GF-D8 (cell line): ENCODE results near the gene ARHGAP22.

ENCODE experiments used
- DNase-seq: peaks from one replicate; lab custom pipeline; 2025; lab: John Stamatoyannopoulos, UW

ARHGAP22 gene

DNA sequence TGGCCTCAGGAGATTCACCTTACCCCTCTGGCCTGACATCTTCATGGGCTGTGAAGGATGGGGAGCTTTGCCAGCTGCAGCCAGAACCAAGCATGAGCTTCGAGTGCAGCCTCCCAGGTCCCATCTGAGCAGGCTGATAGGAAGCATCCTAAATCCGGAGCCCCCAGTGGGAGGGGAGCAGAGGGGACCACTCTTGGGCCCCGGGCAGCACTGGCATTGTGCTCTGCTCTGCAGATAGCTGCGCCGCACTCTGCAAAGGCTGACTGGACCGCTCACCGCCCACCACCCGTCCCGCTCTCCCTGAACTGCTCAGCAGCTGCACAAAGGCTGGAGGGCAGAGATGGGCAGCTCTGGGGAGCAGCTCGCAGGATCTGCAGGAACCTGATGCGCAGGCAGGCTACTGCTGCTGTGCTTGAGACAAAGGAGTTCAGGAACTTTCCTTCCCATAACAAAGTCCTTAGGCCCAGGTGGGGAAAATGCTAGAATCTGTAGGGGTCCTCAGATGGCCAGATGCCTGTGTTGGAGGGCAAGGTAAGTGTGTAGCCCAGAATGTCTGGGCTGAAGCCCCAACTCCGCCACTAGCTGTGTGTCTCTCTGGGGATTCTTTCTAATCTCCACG, 51.8 kb downstream of the ARHGAP22 start:
- no peak for DNase-seq

DNA sequence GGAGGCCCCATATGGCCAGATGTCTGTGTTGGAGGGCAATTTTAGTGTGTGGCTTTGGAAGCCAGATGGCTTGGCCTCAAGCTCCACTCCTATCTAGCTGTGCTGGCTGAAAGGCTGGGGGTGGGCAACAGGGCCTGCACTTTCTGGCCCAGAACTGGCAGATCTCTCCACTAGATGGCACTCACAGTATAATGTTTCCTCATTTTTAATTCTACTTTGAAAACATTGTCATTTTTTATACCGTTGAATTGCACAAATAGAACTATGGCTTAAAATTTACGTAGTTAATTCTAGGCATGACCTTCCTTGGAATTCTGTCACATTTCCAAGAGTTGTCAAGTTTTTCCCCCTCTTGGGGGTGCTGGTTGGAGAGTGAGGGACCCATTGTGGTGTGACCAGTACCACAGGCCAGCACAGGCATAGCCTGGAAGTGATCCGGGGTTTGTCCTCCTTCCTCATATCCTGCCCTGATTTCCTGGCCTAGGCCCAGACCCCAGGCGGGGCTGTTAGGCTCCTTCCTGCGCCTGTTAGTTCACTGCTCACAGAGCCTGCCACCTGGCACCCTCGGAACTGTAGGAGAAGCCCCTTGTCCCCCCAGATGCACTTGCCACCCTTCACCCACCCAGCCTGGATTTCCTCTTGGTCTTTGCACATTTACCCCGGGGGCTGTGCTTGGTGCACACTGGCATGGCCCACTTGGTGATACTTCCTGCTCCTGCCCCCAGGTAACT, 52.8 kb downstream of the ARHGAP22 start:
- DNase-seq = no peak

DNA sequence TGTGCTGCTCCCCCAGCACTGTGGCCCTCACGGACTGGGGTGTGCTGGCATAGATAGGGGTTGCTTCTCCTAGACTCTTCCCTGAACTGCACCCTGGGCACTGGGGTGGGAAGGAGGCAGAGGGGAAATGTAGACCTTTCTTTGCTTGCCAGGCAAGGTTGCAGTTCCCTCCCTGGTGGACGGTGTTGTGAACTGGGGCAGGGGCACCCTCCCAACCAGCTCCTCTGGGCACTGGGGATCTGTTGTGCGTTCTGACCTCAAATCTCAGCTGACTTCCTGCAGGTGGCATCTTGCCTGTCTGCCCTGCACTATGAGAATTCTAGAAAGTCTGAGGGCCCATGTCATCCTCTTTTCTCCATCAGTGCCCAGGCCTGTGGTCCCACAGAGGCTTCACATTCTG, 53.9 kb downstream of the ARHGAP22 start:
- DNase-seq = no peak

DNA sequence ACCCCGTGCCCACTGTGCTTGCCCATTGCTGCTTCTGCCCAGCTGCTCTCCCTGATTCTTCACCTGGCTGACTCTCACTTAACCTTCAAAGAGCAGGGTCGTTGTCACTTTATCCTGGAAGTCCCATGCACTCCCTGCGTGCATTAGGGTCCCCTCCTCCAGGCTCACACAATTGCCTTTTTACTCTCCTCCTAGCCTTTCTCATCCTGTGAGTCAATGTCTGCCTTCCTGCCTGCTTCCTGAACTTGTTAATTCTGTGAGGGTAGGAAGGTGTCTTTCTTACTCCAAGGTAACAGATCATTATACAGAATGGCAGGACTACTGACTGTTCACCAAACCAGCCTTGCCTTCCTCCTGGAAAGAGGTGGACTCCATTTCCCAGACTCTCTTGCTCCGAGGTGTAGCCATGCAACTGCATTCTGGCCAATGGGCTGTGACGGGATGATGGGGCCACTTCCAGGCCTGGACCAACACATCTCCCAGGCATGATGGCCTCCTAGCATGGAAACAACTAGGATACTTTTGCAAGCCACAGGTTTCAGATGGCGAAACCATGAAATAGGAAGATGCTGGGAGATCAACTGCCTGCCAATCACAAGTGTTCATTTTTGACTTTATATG, 54.7 kb downstream of the ARHGAP22 start:
- DNase-seq = no peak

DNA sequence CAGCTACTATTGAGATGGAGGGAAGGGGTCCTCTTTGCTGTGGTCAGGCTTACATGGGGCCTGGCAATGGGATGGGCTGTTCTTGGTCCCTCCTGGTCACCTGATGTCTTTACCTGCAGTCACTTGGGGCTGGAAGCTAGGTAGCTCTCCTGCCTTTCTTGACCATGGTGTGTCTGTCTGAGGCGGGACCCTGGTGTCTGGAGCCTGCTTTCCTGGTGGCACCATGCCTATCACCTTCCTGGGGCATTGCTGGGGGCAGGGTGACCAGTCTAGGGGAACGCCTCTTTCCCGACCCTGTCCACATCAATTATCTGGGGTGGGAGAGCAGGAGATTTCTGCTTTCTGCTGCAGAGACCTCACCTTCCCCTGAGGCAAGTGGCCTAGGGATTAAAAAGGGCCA, 55.6 kb downstream of the ARHGAP22 start:
- no peak for DNase-seq

DNA sequence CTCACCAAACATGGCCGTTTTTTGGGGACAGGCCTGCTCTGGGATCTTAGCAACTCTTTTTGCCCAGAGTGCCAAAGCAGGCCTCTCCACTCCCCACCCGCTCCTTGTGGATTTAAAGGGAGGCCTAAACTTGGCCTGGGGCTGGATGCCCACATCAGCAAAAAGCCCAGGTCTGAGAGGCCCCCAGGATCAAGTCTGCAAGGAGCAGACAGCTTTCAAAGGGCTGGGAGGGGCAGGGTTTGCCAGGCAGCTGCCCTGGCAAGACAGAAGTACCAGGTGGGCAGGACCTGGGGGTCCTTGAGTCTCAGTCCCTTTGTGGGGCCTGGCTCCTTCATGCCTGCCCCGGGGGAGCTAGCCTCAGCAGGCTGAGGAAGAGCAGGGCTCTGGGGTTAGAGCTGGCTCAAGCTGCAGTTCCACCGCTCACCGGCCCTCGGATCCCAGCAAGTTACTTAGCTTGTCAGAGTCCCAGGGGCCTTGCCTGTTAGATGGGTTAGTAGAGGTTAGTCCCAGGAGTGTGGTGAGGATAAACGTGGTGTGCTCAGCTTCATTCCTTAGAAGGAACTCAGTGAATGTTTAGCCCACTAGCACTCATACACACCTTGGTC, 56.2 kb downstream of the ARHGAP22 start:
- no peak for DNase-seq

DNA sequence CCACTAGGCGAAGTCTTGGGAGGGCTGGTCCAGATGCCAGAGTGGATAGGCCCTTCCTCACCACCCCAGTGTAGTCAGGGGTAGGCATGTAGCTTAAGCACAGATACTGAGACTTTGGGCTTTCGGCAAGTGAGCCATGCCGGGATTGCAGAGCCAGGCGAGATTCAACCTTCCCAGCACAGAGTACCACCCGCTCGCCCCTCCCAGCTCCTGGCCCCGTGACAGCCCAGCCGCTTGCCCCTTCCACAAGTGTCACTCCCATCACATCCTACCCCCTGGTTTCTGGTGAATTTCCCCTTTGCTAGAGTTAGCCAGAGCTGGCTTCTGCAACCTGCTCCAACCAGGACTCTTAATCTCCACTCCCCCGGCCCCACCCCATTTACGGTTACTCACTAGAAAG, 56.9 kb downstream of the ARHGAP22 start:
- DNase-seq = no peak

DNA sequence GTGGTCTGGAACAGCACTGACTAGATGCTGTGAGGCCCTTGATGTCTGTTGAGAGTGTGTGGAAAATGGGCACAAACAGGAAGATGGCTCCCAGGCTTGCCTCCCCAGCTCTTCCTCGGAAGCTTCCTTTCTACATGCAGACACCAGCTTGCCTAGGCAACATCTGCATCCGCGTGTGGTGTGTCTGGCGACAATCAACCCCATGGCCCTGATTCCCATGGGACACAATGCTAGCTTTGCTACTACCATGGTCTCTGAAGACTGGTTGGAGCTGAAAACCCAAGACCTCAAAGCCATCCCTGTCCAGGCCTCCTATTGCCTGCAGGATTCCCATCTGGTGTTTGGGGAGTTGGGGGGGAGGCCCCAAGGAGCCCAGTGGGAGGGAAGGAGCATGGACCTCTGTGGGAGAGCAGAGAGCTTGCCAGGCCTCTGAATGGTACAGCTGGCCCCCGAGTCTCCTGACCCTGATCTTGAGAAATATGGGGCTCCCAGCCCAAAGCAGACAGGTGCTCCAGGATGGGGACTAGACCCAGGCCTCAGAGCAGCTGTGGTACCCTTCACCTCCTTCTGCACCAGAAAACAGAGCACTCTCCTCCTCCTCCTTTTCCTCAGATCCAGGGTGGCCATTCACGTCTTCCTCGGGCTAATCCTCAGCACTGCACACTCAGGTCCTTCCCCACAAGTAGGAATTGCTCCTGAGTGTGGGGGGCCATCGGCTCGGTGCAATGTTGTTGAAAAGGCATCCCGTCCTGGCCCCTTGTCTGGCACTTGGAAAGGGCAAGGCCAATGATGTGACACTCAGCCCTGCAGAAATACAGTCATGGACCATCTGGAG, 57.6 kb downstream of the ARHGAP22 start:
- no peak for DNase-seq

DNA sequence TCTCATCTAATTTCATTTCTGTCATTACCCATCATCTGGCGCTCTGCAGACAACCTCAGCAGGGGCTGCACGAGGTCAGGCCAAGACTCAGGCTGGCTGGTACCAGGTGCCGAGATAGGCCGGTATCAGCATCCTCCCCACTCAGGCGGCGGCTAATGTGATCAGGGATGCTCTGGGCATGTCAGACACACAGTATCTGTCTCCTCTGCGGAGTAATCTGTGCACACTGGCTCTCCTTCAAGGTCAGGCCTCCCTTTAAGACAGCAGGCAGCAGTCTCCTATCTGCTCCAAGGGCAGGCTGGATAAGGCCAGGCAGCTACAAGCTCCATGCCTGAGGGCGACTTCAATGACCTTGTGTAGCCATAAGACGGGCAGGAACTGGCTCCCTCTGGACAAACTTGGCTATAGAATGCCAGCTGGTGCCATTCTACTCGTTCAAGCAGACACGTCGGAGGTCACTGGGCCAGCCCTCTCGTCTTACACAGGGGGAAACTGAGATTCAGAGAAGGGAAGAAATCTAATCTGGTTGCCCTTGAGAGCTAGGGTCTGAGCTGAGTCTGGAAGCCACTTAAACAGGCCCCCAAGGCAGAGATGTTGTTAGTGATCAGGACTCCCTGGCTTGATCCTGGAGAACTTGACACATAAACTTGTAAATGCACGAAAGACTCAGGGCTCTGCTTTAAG, 59.3 kb downstream of the ARHGAP22 start:
- no peak for DNase-seq

DNA sequence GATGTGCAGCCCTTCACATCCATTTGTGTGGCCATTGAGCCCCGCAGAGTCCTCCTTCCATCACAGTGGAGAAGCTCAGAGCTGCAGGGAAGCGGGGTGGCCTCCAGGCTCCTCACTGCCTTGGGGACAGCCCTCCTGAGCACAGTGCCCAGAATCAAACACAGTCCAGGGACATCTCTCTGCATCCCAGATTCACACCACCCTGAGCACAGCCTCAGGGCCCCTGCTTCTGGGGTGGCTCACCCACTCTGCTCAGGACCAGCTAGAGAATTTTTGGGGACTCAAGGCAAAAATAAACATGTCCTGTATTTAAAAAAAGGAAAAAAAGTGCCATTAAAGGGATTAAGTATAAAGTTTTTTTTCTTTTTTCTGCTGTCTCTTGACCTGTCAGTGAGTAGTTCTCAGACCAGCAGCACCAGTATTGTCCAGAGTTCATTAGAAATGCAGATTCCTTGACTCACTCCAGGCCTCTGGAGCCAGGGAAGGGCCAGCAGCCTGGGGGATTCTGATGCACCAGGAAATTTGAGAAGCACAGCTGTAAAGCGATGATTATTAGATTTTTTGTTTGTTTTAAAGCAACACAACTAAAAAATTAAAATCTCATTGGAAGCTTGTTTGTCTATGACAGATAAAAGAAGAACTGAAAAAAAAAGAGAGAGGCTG, 61.6 kb downstream of the ARHGAP22 start:
- no peak for DNase-seq

DNA sequence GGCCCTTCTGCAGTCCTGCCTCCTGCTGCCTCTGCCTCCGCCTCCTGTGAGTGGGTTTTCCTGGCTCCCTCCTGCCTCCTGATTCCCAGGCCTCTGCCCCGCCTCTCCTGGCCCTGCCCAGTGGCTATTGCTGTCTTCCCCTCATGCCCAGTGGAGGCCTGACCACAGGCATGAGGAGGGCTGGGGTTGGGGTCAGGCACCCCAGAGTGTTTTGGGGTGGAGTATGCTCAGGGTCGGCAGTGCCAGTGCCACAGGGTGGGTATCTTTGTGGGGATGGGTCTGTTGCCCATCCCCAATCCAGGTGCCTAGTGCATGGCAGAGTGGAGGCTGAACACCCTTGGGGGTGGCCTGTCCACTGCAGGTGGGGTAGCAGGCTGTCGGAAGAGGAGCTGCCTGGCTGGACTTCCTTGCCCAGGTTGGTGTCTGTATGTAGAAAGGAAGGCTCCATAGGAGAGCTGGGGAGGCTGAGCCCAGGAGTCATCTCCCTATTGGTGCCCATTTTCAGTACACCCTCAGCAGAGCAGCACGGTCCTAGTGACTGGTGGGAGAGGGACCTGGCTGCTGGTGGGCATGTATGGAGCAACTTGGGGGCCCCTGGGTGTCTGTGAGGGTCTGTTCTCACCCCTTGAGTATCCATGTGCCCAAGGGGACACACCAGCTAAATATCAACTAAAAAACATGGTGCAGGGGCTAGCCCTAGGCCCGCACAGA, 62.2 kb downstream of the ARHGAP22 start:
- DNase-seq = no peak

DNA sequence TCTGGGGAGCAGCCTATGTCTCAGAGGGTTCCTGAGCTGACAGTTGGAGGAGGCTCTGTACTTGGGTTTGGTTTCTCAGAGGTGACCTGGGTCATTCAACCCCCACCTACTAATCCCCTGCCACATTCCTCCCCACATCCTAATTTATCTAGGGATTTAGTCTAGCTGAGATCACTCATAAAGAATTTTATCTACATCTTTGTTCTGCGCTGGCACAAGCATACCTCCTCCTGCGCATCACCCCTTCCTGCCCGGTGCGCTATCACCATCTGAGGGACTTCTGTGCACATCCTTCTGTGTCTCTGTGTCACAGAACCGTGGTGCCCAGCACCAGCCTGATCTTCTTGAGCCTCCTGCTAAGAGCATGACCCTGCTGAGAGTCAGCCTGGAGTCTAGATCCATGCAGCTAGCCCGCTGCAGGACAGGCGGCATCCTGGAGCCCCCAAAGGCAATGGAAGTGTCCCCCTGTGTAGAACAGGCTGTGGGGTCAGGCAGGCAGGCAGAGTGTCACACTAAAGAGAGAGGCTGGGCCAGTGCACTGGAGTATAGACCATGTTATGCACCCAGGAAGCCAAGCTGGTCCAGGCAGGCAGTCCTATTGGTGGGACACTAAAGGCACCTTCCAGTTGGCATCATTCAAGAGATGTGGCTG, 63.6 kb downstream of the ARHGAP22 start:
- DNase-seq = no peak

DNA sequence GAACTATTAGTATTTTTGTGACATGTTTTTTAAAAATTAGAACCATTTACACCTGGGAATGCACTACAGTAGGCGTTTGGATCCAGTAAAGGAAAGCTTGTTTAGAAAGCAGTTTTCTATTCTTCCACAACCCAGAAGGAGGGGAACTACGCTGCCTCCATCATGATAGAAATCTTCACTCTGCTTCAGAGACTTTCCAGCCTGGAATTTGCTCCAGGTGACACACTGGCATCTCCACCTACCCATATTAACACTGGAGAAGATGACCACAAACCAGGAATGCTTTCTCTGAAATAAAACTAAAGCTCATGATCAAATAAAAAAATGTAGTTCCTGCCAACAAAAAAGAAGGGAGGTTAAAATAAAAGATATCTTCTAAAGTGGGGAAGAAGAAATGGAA, 66.3 kb downstream of the ARHGAP22 start:
- DNase-seq = no peak

DNA sequence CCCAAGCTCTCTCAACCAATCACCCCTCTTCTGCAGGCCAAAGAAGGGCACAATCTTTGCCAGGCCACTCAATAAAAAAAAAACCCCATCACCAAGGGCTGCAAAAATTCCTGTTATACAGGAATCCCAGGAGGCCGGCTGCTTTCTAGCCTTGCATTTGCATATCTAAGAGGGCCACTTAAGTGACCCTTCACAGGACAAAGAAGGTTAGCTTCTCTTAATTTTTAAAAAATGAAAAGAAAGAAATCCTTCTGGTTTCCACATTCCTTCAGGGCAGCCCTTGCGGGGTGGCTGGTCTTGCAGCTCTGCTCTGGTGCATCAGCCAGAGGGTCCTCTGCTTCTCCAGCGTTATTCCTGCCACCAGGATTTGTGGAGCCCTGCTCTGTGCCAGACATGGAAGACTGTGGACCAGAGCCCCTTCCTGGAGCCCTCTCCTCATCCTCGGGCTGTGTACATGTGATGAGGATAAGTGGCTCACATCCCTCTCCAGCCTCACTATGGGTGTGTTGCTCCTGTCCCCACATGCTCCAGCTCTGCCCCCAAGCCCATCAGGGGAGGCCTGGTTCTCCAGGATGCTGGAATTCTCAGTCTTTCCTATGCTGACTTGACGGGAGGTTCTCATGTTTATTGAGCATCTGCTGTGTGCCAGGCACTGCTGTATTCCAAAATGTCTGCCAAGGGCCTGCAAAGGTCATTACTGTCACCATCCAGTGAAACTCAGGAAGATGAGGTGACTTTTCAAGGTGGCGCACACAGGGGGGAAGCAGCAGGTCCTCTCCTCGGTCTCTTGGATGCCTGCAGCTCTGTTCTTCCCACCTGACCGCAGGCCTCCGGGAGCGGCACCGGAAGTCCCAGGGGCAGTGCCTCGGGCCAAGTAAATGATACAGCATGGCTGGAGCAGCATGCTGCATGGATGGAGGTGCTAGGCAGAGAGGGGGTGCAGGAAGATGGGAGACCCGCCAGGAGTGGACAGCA, 67.7 kb downstream of the ARHGAP22 start:
- DNase-seq = no peak

DNA sequence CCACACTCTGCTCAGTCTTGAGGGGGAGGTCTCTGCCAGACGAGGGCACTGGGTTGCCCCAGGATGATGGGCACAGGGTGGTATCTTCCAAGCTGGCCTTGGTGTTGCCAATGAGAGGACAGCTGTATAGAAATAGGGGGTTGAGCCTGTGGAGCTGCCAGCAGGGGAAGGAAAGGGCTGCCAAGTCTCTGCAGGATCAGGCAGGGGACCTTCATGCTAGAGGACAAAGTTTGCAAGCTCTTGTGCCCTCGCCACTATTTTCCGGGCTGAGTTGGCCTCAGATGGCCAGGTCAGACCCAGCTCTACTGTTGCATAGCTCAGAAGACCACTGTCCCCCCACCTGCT, 68.7 kb downstream of the ARHGAP22 start:
- no peak for DNase-seq

DNA sequence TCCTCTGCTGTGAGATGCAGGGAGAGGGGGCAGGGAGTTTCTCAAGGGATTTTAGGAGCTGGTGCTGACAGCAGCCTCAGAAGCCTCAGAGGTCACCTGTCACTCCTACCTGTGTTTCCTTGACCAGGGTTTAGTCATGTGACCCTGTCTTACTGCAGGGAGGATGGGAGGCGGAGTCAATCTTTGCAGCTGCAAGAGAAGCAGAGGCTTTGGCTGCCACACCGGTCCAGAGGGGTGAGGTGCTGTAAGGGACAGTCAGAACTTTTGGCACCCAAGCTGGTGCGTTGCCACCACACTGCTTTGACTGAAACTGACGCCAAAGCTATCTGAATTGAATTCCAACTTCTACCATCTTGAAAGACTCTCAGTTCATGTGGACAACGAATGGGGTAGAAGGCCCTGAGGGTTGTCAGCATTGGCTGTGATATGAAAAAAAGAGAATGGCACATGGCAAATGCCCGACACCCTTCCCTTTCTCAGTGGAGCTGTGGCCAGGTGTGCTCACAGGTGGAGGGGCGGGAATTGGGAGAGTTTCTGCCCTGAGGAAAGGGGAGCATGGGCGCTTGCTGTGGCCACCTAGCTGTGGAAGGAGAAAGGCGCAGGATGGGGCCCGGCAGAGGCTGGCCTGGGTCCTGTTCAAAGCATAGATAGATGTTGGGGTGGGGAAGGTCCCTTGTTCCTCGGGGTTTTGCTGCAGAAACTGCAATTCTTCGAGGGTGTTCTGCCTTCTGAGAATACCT, 69.3 kb downstream of the ARHGAP22 start:
- DNase-seq = no peak

DNA sequence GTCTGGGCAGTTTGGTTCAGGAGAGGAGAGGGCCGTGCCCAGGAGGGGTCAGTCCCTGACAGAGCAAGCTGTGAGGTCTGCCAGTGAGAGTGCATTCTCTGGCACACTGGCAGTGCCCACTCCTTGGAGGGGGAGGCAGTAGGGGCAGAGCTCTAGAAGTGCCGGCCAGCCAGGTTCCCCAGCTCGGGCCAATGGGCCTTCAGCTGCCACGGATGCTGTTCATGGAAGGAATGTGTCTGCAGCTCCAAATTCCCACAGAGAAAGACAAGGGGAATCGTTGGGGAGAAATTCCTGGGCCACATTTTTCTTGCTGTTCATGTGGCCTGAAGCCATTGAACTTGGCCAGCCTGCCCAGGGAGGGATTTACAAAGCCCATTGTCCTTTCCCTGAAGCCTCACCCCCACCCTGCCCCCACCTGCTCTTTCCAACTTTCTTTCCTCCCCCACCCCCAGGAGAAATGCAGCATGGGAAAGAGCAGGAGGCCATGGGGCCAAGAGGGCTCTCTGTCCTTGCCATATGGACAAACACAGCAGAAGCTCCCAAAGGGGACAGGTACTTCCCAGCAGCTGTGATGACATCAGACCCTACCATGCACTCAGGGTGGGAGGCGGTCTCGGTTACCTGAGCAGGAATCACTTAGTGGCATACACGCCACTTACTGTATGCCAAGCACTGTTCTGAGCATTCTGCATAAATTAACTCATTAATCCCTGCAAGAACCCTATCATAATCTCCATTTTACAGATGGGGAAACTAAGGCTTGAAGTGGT, 70.7 kb downstream of the ARHGAP22 start:
- no peak for DNase-seq
